ENCODE measurements around the gene SULT4A1.

Gene SULT4A1

DNA sequence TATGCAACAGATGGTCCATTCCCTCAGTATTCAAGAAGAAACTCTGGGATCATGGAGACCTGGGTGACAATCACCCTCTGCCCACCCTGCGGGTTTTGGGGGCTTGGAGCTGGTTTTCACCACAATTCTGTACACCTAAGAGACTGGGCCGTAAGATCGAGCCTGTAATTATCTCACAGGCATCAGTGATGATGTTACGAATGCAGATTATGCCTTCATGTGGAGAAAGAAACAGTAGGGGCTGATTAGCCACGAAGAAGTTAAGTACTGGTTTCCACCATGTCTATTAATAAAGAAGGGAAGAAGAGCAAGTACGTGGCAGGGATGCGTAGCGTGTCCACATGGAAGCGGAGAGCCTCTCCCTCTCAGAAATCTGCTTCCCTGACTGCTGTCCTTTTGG lies 44.9 kb downstream of the SULT4A1 start:
- in situ Hi-C loops (cut with HindIII; ENCODE audit: low sequenced_read_pairs), result no loop called here
- DNase-seq (ENCODE audit: low read depth), result no peak
- no peak overlapping the region for H3K4me3 ChIP-seq (ENCODE audit: low read depth, low read length)
- TF ChIP-seq, protein P1, sequence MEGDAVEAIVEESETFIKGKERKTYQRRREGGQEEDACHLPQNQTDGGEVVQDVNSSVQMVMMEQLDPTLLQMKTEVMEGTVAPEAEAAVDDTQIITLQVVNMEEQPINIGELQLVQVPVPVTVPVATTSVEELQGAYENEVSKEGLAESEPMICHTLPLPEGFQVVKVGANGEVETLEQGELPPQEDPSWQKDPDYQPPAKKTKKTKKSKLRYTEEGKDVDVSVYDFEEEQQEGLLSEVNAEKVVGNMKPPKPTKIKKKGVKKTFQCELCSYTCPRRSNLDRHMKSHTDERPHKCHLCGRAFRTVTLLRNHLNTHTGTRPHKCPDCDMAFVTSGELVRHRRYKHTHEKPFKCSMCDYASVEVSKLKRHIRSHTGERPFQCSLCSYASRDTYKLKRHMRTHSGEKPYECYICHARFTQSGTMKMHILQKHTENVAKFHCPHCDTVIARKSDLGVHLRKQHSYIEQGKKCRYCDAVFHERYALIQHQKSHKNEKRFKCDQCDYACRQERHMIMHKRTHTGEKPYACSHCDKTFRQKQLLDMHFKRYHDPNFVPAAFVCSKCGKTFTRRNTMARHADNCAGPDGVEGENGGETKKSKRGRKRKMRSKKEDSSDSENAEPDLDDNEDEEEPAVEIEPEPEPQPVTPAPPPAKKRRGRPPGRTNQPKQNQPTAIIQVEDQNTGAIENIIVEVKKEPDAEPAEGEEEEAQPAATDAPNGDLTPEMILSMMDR (IDR thresholded peaks at IDR 0.05; ENCODE audit: low read depth, low read length, missing control alignments), result no peak

DNA sequence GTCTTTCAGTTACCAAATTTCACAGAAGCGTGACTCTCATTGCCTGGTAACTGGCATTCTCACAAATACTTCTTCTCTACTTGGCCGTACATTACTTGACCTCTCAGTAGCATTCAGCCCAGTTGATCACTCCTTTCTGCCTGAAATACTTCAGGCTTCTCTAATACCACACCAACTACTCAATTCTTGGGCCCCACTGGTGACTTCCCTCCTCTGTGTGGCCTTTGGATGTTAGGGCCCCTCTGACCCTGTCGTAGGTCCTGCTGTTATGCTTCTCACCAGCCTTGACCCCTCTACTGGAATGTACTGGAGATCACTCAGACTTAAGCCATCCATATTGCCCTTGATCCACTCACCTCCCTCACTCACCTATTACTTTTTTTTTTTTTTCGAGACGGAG lies 48.0 kb downstream of the SULT4A1 start:
- no peak for DNase-seq (ENCODE audit: low read depth)
- in situ Hi-C loops (cut with HindIII; ENCODE audit: low sequenced_read_pairs), result no loop called here
- no peak overlapping the region for H3K4me3 ChIP-seq (ENCODE audit: low read depth, low read length)
- TF ChIP-seq, protein P1 (IDR thresholded peaks at IDR 0.05; ENCODE audit: low read depth, low read length, missing control alignments), result no peak

DNA sequence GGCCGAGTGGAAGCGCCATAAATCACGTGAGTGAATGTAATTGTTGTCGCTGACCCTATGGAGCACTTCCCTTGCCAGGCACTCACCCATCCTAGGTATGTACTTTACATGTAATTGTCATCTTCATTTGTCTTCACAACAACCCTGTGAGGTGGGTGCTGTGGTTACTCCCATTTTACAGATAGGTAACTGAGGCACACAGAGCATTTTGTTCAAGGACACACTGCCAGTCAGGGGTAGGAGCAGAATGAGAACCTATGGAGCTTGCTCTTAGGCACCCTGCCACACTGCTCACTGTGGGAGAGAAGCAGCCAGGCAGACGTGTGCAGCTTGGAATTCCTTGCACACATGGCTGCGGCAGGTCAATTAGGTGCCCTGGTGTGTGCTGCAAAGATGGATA lies 49.4 kb downstream of the SULT4A1 start:
- no peak for DNase-seq (ENCODE audit: low read depth)
- in situ Hi-C loops (cut with HindIII; ENCODE audit: low sequenced_read_pairs), result no loop called here
- TF ChIP-seq, protein P1 (IDR thresholded peaks at IDR 0.05; ENCODE audit: low read depth, low read length, missing control alignments), result no peak

DNA sequence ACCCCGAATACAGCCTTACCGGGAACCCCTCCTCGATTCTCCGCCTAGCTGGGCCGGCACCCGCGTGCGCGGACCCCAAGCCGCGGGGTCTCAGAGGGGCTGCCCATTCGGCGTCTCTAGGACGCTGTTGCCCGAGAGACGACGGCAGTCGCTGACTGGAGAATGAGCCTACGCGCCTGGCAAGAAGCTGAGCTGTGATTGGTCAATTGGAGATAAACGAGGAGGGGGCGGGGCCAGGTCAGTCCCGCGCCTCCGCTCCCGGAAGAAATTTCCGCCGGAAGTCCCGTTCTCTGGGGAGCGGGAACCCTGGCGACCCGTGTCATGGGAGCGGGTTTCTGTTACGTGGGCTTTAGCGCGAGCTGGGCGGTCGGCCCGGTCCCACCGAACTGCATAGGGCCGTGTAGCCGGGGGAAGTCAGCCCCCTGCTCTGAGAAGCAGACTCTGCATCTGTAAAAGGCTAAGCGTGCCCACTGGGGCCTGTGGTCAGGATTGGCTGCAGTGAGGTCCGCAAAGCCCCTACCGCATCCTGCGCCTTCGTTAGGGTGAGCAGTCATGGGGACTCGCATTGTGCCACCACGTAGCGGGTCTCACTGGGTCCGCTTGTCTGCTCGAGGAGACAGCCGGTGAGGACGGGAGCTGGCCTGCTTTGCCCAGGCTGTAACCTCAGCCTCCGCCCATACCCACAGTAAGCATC lies 50.0 kb downstream of the SULT4A1 start, which contains the start of gene EFCAB6:
TSS of gene EFCAB6 (minus strand) at position 157 of the 694 bp plus-strand sequence. CDS start 29,987 bp downstream, outside the sequence.
- in situ Hi-C loops (cut with HindIII; ENCODE audit: low sequenced_read_pairs), result no loop called here
- TF ChIP-seq, protein P1 (IDR thresholded peaks at IDR 0.05; ENCODE audit: low read depth, low read length, missing control alignments), result no peak
- peak within 1 kb of the TSS; percentile 58 for H3K4me3 ChIP-seq (ENCODE audit: low read depth, low read length)
- DNase-seq (ENCODE audit: low read depth), result peak; percentile 78

More for the DNA sequence above, 49.4 kb downstream of the SULT4A1 start:
- peak overlapping the region; percentile 58 for H3K4me3 ChIP-seq (ENCODE audit: low read depth, low read length)

DNA sequence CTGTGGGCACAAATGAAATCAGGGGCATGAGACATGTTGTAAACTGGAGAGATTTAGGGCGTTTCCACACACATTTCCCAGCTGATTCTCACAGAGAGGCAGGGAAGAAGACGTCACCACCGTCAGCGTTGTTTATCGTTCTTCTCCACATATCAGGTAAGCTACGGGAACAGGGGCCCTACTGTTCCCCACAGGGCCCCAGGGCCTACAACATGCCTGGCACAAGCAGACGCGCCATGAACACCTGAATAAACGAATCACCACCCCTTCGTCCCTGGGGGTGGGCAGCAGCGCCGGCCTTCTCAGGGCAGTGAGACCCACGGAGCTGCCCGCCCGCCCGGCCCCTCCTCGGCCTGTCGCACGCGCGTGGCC lies 50.5 kb downstream of the SULT4A1 start:
- TF ChIP-seq, protein P1 (IDR thresholded peaks at IDR 0.05; ENCODE audit: low read depth, low read length, missing control alignments), result no peak
- in situ Hi-C loops (cut with HindIII; ENCODE audit: low sequenced_read_pairs), result no loop called here
- no peak for DNase-seq (ENCODE audit: low read depth)

DNA sequence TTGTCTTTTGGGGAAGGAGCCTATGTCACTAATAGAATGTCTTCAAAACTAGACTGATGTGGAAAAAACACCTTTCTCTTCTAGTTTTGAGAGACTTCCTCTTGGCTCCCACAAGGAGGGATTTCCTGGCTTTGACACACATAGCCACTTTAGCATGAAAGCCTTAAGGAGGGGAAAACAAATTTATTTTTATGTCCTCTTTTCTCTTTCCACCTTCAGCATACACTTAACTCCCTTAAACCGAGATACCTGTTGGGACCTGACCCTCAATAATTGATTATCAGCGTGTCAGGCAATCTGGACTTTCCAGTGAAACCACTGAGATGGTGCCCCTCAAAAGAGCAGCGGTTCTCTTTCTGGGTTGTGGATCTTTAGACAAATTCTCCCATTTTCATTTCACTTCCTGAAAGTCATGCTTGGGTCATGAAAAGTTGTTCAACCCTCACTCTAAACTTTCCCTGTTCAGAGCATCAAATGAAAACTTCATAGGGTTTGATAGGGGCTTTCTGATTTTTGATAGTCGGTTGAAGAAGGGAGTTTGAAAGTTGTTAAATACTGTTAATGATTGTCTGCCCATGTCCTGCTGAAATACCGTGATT lies 59.3 kb downstream of the SULT4A1 start:
- no peak for DNase-seq (ENCODE audit: low read depth)
- TF ChIP-seq, protein P1 (IDR thresholded peaks at IDR 0.05; ENCODE audit: low read depth, low read length, missing control alignments), result no peak
- in situ Hi-C loops (cut with HindIII; ENCODE audit: low sequenced_read_pairs), result no loop called here
- H3K4me3 ChIP-seq (ENCODE audit: low read depth, low read length), result no peak overlapping the region

More for the DNA sequence above, 50.5 kb downstream of the SULT4A1 start:
- peak overlapping the region; percentile 58 for H3K4me3 ChIP-seq (ENCODE audit: low read depth, low read length)

Data from astrocyte of the cerebellum (primary cell).